ENCODE measurements around the gene NAT8L.

Gene NAT8L

GRCh38 chr4:2044542-2045517, 14.3 kb upstream of the NAT8L start:
- in situ Hi-C loops (cut with HindIII; ENCODE audit: low sequenced_read_pairs), result no loop called here

GRCh38 chr4:2045518-2045951, 13.6 kb upstream of the NAT8L start:
- in situ Hi-C loops (cut with HindIII; ENCODE audit: low sequenced_read_pairs), result no loop called here

GRCh38 chr4:2046031-2046961, 12.8 kb upstream of the NAT8L start:
- in situ Hi-C loops (cut with HindIII; ENCODE audit: low sequenced_read_pairs), result no loop called here

- in situ Hi-C loops (cut with HindIII; ENCODE audit: low sequenced_read_pairs), result no loop called here
Observed at GRCh38 chr4:2047031-2047660, 12.0 kb upstream of the NAT8L start.

GRCh38 chr4:2047781-2048581, 11.1 kb upstream of the NAT8L start:
- in situ Hi-C loops (cut with HindIII; ENCODE audit: low sequenced_read_pairs), result no loop called here

GRCh38 chr4:2048831-2049230, 10.3 kb upstream of the NAT8L start:
- in situ Hi-C loops (cut with HindIII; ENCODE audit: low sequenced_read_pairs), result no loop called here

GRCh38 chr4:2049381-2049780, 9.7 kb upstream of the NAT8L start:
- in situ Hi-C loops (cut with HindIII; ENCODE audit: low sequenced_read_pairs), result no loop called here

GRCh38 chr4:2049811-2050210, 9.3 kb upstream of the NAT8L start:
- in situ Hi-C loops (cut with HindIII; ENCODE audit: low sequenced_read_pairs), result no loop called here

GRCh38 chr4:2051086-2051485, 8.0 kb upstream of the NAT8L start:
- in situ Hi-C loops (cut with HindIII; ENCODE audit: low sequenced_read_pairs), result no loop called here

- in situ Hi-C loops (cut with HindIII; ENCODE audit: low sequenced_read_pairs), result no loop called here
Observed at GRCh38 chr4:2054217-2054616, 4.9 kb upstream of the NAT8L start.

GRCh38 chr4:2057382-2058065, 1.6 kb upstream of the NAT8L start:
- in situ Hi-C loops (cut with HindIII; ENCODE audit: low sequenced_read_pairs), result no loop called here

GRCh38 chr4:2058264-2059045, 672 bp upstream of the NAT8L start:
- in situ Hi-C loops (cut with HindIII; ENCODE audit: low sequenced_read_pairs), result no loop called here

- in situ Hi-C loops (cut with HindIII; ENCODE audit: low sequenced_read_pairs), result no loop called here
Observed at GRCh38 chr4:2059726-2060602, 837 bp downstream of the NAT8L start.

GRCh38 chr4:2060611-2061185, 1.6 kb downstream of the NAT8L start:
- in situ Hi-C loops (cut with HindIII; ENCODE audit: low sequenced_read_pairs), result no loop called here

- in situ Hi-C loops (cut with HindIII; ENCODE audit: low sequenced_read_pairs), result no loop called here
Observed at GRCh38 chr4:2061186-2062131, 2.3 kb downstream of the NAT8L start.

GRCh38 chr4:2062168-2062807, 3.2 kb downstream of the NAT8L start:
- in situ Hi-C loops (cut with HindIII; ENCODE audit: low sequenced_read_pairs), result no loop called here
